ENCODE measurements around the gene CBX3. TPM values are rescaled to one million over a fixed set of nuclear protein-coding genes. Genes with fewer than 3 reads are reported as not detected.
"Not testable (repeated sequence)": the region's sequence is repeated elsewhere in the genome, so short reads cannot be mapped to it uniquely, and the experiment has no call there.

The CBX3 gene
- polyA plus RNA-seq, 3 donors from 2014 or later = 86.1 to 121 (median 103) TPM

DNA sequence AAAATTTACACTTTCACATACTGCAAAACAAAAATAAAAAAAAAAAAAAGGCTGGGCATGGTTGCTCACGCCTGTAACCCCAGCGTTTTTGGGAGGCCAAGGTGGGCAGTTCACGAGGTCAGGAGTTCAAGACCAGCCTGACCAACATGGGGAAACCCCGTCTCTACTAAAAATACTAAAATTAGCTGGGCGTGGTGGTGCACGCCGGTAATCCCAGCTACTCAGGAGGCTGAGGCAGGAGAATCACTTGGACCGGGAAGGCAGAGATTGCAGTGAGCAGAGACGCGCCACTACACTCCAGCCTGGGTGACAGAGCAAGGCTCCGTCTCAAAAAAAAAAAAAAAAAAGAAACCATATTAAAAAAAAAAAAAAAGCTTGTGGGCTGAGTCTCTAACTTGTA is 6.8 kb upstream of the CBX3 start:
- Mint-ChIP-seq H3K27me3 (ENCODE audit: low read depth in 3 of 3) (peaks cover 33 to 61% (median 55%) of the 10 kb centered on the region in 3 donors), H3K4me3 (peak overlapping the region; percentile 70 to 79 (median 76)), H3K36me3 (peaks cover 65 to 81% (median 74%) of the 10 kb centered on the region in 3 donors), H3K4me1 (peaks cover 90 to 100% of the 10 kb centered on the region in 2 donors), H3K27ac (peak overlapping the region in 5 of 6 donors; percentile 80 to 100 (median 90))
- peak in 1 of 3 donors; percentile 15 for DNase-seq
- H3K9me3 Mint-ChIP-seq = not testable (repeated sequence)

DNA sequence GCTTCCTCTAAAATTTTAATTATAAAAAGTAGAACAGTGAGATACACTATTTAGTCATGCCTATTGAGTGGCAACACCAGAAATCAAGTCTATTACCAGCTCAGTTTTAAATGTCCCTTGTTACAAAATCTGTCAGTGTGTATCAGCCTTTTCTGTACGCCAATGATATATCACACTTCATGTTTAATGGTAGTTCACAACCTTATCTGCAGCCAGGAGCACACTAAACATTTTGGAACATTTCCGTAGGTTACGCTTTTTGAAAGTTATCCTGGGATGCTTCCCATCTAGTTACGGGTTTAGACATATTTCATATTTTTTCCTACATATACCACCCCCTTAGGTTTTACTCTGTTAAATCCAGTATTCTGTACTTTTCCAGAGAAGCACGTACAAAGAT is 6.4 kb upstream of the CBX3 start:
- Mint-ChIP-seq H3K9me3 (no peaks in the 10 kb centered on the region), H3K36me3 (peaks cover 65 to 80% (median 73%) of the 10 kb centered on the region in 3 donors), H3K27ac (peak overlapping the region; percentile 55 to 100 (median 85)), H3K4me1 (peaks cover 88 to 96% of the 10 kb centered on the region in 2 donors), H3K4me3 (peak overlapping the region; percentile 37 to 79 (median 61)), H3K27me3 (ENCODE audit: low read depth in 3 of 3) (peaks cover 37 to 64% (median 57%) of the 10 kb centered on the region in 3 donors)
- DNase-seq = peak in 1 of 3 donors; percentile 16

DNA sequence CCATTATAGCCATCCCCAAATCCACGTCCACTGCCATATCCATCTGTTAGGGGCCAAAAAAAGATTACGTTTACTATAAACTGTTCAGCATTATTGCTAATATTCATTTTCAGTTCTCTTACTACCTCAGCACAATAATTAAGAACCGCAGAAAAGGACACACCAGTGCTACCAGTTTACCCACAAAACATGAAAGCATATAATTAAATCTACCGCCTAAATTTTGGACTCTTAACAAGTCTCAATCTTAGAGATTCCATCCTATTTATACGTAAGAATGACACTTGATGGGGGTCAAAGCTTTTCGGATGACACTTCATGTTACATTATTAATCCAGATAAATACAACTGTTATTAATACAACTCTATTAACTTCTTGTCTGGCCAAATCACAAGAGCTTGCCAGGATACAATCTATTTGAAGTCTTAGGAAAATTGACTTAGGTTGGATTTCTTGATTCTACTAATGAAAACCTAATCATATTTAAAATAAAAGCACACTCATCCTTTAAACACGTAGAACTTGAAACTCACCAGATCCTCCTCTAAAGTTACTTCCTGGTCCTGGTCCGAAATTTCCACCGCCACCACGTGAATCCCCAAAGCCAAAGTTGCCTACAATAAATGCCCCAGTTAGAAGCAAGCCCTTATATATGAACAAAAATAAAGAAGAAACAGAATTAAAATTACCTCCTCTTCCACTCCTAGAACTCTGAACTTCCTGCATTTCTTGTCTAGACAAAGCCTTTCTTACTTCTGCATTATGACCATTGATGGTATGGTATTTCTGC is 5.5 kb upstream of the CBX3 start:
- H3K27ac Mint-ChIP-seq = peak overlapping the region; percentile 85 to 100 (median 88)
- H3K9me3 Mint-ChIP-seq = peaks cover 0 to 4% (median 0%) of the 10 kb centered on the region in 6 donors
- peak overlapping the region; percentile 66 to 99 (median 75) for H3K4me3 Mint-ChIP-seq
- H3K27me3 Mint-ChIP-seq (ENCODE audit: low read depth in 3 of 3) = peaks cover 46 to 66% (median 62%) of the 10 kb centered on the region in 3 donors
- H3K4me1 Mint-ChIP-seq = peaks cover 83 to 87% of the 10 kb centered on the region in 2 donors
- no peak for DNase-seq
- peaks cover 59 to 74% (median 73%) of the 10 kb centered on the region in 3 donors for H3K36me3 Mint-ChIP-seq

DNA sequence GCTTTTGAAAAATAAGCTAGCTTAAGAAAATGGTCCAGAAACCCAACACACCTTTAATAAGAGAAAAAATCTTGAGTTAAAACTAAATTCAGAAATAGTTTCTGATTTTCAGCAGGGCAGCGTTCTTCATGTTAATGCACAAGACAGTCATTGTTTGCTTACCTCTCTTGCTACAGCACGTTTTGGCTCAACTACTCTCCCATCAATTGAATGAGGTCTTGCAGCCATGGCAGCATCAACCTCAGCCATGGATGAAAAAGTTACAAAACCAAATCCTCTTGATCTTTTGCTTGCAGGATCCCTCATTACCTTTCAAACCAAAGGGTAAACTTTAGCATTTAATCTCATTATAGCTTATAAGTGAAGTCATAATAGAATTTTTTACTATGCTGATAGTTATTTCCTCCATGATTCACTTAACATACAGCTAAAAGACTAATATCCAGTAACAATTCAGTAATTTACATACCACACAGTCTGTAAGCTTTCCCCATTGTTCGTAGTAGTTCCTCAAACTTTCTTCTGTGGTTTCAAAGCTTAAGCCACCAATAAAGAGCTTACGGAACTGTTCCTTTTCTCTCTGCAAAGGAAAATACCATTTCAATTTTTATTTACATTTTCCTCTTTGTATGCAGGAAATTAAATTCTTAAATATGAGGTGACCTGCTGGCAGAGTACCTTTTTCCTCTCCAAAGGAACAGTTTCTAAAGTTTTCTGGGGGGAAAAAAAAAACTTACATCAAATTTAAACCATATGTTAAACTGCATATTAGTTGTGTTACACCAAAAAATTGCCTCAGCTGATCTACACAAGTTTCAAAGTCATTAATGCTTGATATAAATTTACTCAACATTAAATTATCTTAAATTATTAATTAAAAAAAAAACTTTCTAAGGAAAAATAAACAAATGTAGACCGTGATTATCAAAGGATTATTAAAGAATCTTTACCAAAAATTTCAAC is 4.1 kb upstream of the CBX3 start:
- Mint-ChIP-seq H3K4me3 (peak overlapping the region; percentile 98 to 100 (median 100)), H3K27ac (peak overlapping the region; percentile 96 to 100 (median 100)), H3K9me3 (peaks cover 0 to 4% (median 0%) of the 10 kb centered on the region in 6 donors), H3K27me3 (ENCODE audit: low read depth in 3 of 3) (peaks cover 49 to 66% (median 66%) of the 10 kb centered on the region in 3 donors), H3K36me3 (peaks cover 52 to 66% (median 60%) of the 10 kb centered on the region in 3 donors), H3K4me1 (peaks cover 73 to 74% of the 10 kb centered on the region in 2 donors)
- DNase-seq = peak in 2 of 3 donors; percentile 25 to 28

DNA sequence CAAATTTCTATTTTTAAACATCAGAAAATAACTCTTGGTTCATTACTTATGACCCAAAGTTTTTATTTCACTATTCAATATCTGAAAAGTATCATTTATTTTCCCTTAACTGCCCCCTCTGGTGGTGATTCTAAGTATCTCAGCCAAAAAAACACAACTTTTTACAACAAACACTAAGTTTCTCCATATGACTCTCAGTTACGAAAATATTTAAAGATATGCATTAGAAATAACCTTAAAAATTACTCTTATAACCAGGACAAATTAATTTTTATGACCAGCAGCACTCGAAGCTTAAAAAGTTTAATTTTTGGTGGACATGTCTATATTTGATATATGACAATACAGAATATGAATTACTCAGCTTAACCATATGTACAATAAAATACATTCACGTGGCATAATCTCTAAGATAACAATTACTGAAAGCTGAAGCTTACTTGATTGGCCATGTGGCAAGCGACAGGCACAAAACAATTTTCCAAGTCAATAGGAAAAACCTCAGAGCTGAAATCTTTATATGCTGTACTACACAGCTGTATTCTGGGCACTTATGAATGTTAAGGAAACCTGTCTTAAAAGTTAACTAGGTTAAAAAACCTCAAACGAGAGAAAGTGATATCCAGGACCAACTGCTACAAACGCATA is 3.3 kb upstream of the CBX3 start:
- peaks cover 0 to 4% (median 0%) of the 10 kb centered on the region in 6 donors for H3K9me3 Mint-ChIP-seq
- peaks cover 45 to 57% (median 52%) of the 10 kb centered on the region in 3 donors for H3K36me3 Mint-ChIP-seq
- peak overlapping the region; percentile 96 to 100 (median 100) for H3K27ac Mint-ChIP-seq
- peaks cover 45 to 68% (median 65%) of the 10 kb centered on the region in 3 donors for H3K27me3 Mint-ChIP-seq (ENCODE audit: low read depth in 3 of 3)
- DNase-seq = peak in 2 of 3 donors; percentile 45 to 58
- peak overlapping the region; percentile 98 to 100 (median 100) for H3K4me3 Mint-ChIP-seq
- peaks cover 73 to 74% of the 10 kb centered on the region in 2 donors for H3K4me1 Mint-ChIP-seq

DNA sequence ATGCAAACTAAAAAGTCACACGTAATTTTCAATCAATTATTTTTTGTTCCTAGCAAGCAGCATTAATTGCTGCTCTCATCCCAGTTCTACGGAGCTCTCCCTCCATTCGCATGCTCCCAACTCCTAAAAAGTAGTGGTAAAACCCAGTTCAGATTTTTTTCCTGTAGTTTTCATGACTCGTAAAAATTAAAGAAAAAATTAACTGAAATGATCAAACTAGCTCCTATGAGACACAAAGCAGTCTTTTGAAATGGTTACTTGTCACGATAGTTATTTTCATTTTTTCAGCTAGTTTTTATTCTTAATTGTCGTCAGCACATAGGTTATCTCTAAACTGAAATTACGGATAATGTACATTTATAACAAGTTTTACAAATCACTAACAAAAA is 2.8 kb upstream of the CBX3 start:
- Mint-ChIP-seq H3K27ac (peak overlapping the region; percentile 96 to 100 (median 100)), H3K27me3 (ENCODE audit: low read depth in 3 of 3) (peaks cover 45 to 68% (median 62%) of the 10 kb centered on the region in 3 donors), H3K36me3 (peaks cover 40 to 52% (median 47%) of the 10 kb centered on the region in 3 donors), H3K9me3 (peaks cover 0 to 4% (median 0%) of the 10 kb centered on the region in 6 donors), H3K4me3 (peak overlapping the region; percentile 98 to 100 (median 100)), H3K4me1 (peaks cover 73 to 74% of the 10 kb centered on the region in 2 donors)
- no peak for DNase-seq

DNA sequence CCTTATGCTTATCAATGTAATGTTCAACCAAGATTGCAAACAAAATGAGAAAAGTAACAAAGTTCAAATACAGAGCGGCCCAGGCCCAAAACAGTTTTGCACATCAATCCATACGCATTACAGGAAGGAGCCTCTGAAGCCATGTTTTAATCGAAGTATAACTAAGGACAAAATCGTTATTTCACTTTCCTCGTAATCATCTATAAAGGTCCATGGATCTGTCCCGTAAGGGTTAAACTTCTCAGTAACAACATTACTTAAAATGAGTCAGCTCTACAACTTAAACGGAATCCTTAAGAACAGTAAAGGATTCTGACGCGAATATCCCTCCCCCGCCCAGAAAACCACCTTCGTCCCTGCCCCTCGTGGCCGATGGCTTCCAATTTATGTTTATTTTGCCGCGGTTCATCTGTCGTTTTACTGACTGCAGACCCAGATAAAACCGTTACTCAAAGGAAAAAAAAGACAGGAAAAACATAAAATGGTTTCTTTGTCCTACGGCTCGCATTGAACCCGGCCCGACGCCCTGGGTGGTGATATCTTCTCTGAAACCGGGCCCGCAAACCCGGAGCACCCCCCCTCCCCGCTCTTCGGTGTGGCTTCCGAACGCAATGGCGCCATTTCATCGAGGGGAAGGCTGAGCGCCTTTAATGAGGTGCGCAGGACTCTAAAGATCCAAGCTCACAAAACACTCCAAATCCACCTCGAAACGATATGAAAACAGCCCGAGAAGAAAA is 2.1 kb upstream of the CBX3 start:
- Mint-ChIP-seq H3K27ac (peak overlapping the region; percentile 96 to 100 (median 100)), H3K9me3 (peaks cover 0 to 4% (median 0%) of the 10 kb centered on the region in 6 donors), H3K27me3 (ENCODE audit: low read depth in 3 of 3) (peaks cover 40 to 61% (median 56%) of the 10 kb centered on the region in 3 donors), H3K4me3 (peak overlapping the region; percentile 98 to 100 (median 100)), H3K4me1 (peaks cover 73 to 74% of the 10 kb centered on the region in 2 donors), H3K36me3 (peaks cover 36 to 46% (median 43%) of the 10 kb centered on the region in 3 donors)
- peak in 2 of 3 donors; percentile 51 to 79 for DNase-seq

DNA sequence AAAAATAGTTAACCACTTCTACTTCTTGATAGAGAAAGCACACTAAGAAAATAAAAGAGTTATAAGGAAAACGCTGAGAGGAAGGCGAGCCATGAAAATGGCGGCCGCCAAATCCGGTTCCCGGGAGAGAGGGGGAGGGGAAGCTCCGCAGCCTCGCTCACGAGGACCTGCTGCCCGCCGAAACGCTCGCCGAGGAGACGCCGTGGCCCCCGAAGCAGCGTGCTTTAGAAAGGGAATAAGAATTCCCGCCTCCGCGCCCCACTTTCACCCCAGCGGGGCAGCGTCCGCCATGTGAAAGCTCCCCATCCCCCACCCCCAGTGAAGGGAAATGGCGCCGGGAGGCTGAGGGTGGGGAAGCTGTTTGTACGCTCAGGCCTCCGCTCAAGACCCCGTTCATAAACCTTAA is 1.5 kb upstream of the CBX3 start:
- peak; percentile 80 to 82 (median 80) for DNase-seq
- peak overlapping the region; percentile 98 to 100 (median 100) for H3K4me3 Mint-ChIP-seq
- peaks cover 73 to 74% of the 10 kb centered on the region in 2 donors for H3K4me1 Mint-ChIP-seq
- peaks cover 37 to 58% (median 53%) of the 10 kb centered on the region in 3 donors for H3K27me3 Mint-ChIP-seq (ENCODE audit: low read depth in 3 of 3)
- peak overlapping the region; percentile 96 to 100 (median 100) for H3K27ac Mint-ChIP-seq
- peaks cover 0 to 4% (median 0%) of the 10 kb centered on the region in 6 donors for H3K9me3 Mint-ChIP-seq
- H3K36me3 Mint-ChIP-seq = peaks cover 35 to 44% (median 43%) of the 10 kb centered on the region in 3 donors

DNA sequence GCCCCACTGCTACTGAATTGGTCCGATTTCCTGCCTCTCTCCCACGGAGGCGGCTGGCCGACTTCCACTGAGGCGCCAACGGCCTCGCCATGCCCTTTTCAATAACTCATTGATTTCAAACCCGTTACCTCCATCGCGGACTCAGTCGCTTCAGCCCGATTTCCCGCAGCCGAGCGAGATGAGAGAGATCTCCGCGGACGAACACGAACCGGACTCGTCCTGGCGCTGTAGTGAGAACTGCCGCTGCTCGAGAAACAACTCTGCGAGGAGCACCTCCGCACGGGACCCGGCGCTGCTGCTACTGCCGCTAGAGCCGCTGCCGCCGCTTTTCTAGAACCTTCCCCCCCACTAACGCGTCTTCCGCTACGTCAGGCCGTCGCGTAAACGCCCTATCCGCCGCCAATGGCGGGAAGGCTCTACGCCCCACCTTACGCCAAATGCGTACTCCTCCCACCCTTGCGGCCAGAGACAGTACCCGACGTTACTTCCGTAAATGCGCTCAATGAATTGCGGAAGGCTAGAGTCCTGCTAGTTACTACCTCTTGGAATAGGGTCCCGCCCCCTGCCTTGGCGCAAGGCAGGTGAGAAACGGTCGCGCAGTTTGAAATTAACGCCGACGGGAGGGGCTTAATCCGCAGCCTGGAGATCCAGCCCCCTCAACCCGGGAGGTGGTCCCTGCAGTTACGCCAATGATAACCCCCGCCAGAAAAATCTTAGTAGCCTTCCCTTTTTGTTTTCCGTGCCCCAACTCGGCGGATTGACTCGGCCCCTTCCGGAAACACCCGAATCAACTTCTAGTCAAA is 900 bp upstream of the CBX3 start, which contains the start of gene HNRNPA2B1:
Gene HNRNPA2B1, minus strand, starts transcription at position 303 of the 803 bp plus-strand sequence. Its CDS starts 169 bp downstream, at position 134.
- peak; percentile 99 for DNase-seq
- peaks cover 31 to 38% (median 37%) of the 10 kb centered on the region in 3 donors for H3K36me3 Mint-ChIP-seq
- H3K9me3 Mint-ChIP-seq = peaks cover 0 to 4% (median 0%) of the 10 kb centered on the region in 6 donors
- H3K27ac Mint-ChIP-seq = peak within 1 kb of the TSS; percentile 96 to 100 (median 100)
- peak within 1 kb of the TSS; percentile 98 to 100 (median 100) for H3K4me3 Mint-ChIP-seq
- H3K4me1 Mint-ChIP-seq = peaks cover 73 to 74% of the 10 kb centered on the region in 2 donors
- H3K27me3 Mint-ChIP-seq (ENCODE audit: low read depth in 3 of 3) = peaks cover 37 to 53% (median 48%) of the 10 kb centered on the region in 3 donors

DNA sequence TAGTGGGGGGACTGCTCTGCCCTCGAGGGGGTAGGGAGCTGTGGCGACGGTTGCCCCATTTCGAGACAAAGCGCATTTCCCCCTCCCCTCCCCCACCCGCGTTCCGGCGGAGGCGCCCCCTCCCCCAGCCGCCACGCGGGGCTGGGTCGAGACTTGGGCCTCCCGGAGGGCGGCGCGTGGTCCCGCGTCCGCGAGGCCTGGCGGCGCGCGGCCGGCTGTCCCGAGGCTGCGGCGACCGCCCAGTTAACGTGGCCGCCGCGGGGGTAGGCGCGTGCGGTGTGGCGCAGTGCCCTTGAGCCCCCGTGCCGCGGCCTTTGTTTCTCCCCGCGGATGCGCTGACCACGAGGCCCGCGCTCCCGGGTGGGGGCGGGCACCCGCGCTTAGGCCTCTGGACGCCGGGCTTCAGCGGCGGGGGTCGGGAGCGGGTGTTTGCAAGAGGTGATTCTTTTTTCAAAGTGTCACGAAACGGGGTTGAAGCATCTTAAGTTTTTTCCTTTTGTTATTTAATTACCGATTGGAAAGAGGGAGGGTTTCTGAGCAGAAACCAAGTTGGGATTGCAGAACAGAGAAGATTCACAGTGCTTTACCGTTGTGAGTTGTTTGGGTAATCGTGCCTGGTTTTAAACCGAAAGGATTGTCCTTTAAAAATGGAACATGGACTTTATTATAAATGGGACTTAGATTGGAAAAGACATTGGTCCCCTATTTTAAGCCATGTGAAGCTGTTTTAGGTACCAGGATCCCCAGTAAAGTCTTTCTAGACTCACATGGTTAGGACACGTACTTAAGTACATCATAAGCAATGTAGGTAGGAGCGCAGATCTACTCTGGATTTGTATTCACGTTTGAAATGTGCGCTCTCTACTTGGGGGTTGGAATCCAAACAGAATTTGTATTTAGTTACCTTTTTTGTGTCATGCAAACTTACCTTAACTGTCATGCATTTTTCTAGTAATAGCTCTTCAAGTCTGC is 760 bp downstream of the CBX3 start:
- peak in 1 of 3 donors; percentile 64 for DNase-seq
- Mint-ChIP-seq H3K36me3 (peaks cover 14 to 32% (median 26%) of the 10 kb centered on the region in 3 donors), H3K9me3 (peaks cover 0 to 4% (median 0%) of the 10 kb centered on the region in 6 donors), H3K4me1 (peaks cover 61 to 74% of the 10 kb centered on the region in 2 donors), H3K27ac (peak overlapping the region; percentile 85 to 100 (median 90)), H3K27me3 (ENCODE audit: low read depth in 3 of 3) (peaks cover 29 to 41% (median 40%) of the 10 kb centered on the region in 3 donors), H3K4me3 (peak overlapping the region; percentile 88 to 100 (median 90))

Measured in immature natural killer cell (primary cell).